Activated T-cell treated with anti-CD3 and anti-CD28 coated beads, Interleukin-2, amount 50 U/mL, for 24 hours (primary cell): ENCODE measurements around the gene HK1.
A peak's percentile ranks its signal among the peaks of the same experiment; 100 is the strongest.

Experiments
- DNase-seq: peaks from one replicate; pipeline ENCODE4 v3.0.0-alpha.2; 2020
- H3K27ac Mint-ChIP-seq: 2 replicates; pipeline ENCODE4 v1.8.0; 2020; ENCODE audit warnings: mild to moderate bottlenecking, mixed read lengths
- H3K27me3 Mint-ChIP-seq: 2 replicates; pipeline ENCODE4 v1.8.0; 2020; ENCODE audit warnings: mixed read lengths
- H3K36me3 Mint-ChIP-seq: 2 replicates; pipeline ENCODE4 v1.8.0; 2020; ENCODE audit warnings: low read depth, mixed read lengths
- H3K4me1 Mint-ChIP-seq: 2 replicates; pipeline ENCODE4 v1.8.0; 2020; ENCODE audit warnings: low read depth, mixed read lengths
- H3K4me3 Mint-ChIP-seq: 2 replicates; pipeline ENCODE4 v1.8.0; 2020; ENCODE audit warnings: mild to moderate bottlenecking, moderate library complexity, mixed read lengths
- H3K9me3 Mint-ChIP-seq: 2 replicates; pipeline ENCODE4 v1.8.0; 2020; ENCODE audit warnings: mixed read lengths

HK1 gene

DNA sequence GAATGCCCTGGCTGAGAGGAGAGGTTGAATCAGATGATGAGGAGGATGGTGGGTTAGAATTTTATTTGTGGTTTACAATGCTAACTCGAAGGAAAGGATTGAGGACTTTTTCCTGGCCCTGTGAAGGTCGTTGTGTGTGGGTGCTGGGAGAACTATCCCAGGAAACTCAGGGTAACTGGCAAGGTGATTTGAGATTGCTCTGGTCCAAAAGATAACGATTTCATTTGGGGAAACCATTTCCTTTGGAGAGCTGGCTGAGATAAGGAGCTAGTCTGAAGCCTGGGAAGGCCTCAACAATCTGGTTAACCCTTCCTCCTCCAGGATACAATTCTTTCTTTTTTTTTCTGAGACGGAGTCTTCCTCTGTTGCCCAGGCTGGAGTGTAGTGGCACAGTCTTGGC is 33.0 kb downstream of the HK1 start:
- H3K36me3 Mint-ChIP-seq, result no peaks in the 10 kb centered on the region

DNA sequence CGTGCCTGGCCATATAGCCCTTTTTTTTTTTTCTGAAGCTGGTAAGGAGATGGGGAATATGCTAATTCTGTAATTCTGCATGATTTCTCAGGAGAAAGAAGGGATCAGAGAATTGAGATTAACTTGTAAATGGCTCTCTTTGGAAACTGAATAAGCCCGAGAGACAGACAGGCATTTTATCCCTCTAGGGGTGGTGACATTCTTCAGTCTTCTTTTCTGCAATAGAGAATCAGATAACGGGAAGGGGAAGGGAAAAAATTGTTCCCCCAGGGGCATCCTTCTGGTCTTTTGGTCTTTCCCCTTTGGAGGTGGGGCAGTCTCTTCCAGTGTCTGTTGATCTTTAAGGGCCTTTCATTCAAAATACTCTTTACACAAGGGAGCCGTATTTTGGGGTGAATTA is 34.2 kb downstream of the HK1 start:
- no peak overlapping the region for H3K27ac Mint-ChIP-seq
- no peak overlapping the region for H3K4me3 Mint-ChIP-seq

More for the DNA sequence above, 33.0 kb downstream of the HK1 start:
- Mint-ChIP-seq H3K27ac (no peak overlapping the region), H3K4me3 (no peak overlapping the region), H3K4me1 (peaks cover 6% of the 10 kb centered on the region), H3K27me3 (no peaks in the 10 kb centered on the region), H3K9me3 (no peaks in the 10 kb centered on the region)
- DNase-seq, result no peak

DNA sequence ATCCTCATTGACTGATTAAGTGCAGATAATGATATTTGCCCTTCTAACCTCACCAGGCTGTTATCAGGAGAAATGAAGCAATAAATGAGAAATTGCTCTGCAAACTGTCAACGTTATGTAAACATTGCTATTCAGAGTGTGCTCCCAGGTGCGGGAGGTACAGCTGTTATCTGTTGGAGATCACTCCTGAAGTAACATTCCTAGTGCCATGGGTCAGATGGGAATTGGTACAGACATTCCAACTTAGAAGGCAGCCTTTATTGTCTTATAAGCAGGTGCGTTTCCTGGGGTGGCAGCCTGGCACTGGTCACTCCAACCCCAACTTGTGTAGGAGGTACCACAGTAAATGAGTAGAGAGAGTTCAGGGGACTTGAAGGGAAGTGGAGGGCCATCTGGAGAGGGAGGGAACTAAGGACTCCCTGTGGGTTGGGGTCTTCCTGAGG is 36.8 kb downstream of the HK1 start:
- H3K36me3 Mint-ChIP-seq, result peaks cover 12% of the 10 kb centered on the region
- H3K9me3 Mint-ChIP-seq, result no peaks in the 10 kb centered on the region
- H3K27ac Mint-ChIP-seq, result no peak overlapping the region
- no peak for DNase-seq
- peaks cover 26% of the 10 kb centered on the region for H3K4me1 Mint-ChIP-seq
- H3K4me3 Mint-ChIP-seq, result no peak overlapping the region
- no peaks in the 10 kb centered on the region for H3K27me3 Mint-ChIP-seq

More for the DNA sequence above, 34.2 kb downstream of the HK1 start:
- Mint-ChIP-seq H3K4me1 (peaks cover 16% of the 10 kb centered on the region), H3K27me3 (no peaks in the 10 kb centered on the region), H3K9me3 (no peaks in the 10 kb centered on the region), H3K36me3 (no peaks in the 10 kb centered on the region)
- DNase-seq, result no peak

DNA sequence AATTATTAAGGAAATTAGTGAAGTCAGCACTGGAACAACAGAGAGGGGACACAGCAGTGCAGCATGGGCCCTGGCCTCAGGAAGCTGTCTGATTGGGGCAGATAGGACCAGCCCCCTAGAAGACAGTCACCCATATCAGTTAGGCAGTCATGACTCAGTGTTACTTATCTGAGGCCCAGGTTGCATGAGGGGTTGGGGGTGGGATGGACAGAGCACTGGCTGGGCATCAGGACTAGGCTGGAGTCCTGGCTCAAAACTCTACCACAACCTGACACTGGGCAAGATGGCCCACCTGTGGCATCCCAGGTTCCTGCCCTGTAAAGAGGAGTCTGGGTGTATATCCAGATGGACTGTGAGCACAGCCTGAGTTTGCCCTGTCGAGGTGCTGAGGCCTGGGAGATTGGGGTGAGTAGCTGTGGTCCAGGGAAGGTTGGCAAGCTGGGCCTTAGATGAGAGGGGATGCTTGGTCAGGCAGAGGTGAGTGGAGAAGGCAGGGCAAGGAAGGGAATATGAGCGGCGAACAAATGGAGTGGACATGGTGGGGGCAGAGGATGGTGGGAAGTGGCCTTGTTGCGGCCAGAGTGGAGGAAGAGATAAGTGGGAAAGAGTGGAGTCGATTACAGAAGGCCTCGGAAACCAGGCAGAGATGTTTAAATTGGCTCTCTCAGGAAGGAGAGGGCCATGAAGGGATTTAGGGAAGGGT is 37.5 kb downstream of the HK1 start:
- DNase-seq, result no peak
- Mint-ChIP-seq H3K9me3 (no peaks in the 10 kb centered on the region), H3K36me3 (peaks cover 19% of the 10 kb centered on the region), H3K27me3 (no peaks in the 10 kb centered on the region), H3K4me3 (no peak overlapping the region), H3K27ac (no peak overlapping the region), H3K4me1 (peaks cover 33% of the 10 kb centered on the region)

DNA sequence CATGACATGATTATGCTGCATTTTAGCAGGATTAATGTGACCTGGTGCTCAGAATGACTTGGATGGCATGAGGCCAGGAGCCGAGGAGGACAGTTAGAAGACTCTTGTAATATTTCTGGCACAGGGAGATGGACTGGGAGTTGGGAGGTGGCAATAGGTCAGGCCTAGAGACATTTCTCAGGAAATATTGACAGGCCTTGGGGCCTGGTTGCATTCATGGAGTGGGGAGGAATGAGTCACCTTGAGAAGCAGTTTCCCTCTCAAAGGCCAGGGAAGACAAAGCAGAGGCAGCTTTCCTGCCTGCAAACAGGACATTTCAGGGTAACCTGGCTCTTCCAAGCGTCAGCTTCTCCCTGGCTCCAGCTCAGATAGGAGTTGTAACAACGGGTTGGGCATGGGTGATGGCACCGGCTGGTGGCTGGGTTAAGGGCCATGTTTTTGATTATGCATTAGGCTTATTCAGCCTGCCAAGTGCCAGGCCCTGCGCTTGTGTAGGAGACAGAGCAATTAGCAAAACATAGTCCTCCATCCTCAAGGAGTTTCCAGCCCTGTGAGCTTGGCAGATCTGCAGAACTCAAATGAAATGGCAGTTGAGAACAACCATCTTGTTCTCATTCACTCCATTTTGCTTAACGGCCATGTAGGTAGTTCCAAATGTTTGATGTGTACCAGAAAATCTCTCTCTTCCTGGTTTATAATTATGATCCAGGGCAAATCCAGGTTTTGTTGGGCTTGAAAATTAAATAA is 38.2 kb downstream of the HK1 start:
- DNase-seq, result no peak
- Mint-ChIP-seq H3K27ac (no peak overlapping the region), H3K36me3 (peaks cover 25% of the 10 kb centered on the region), H3K4me1 (peaks cover 40% of the 10 kb centered on the region), H3K27me3 (no peaks in the 10 kb centered on the region), H3K4me3 (no peak overlapping the region), H3K9me3 (no peaks in the 10 kb centered on the region)

DNA sequence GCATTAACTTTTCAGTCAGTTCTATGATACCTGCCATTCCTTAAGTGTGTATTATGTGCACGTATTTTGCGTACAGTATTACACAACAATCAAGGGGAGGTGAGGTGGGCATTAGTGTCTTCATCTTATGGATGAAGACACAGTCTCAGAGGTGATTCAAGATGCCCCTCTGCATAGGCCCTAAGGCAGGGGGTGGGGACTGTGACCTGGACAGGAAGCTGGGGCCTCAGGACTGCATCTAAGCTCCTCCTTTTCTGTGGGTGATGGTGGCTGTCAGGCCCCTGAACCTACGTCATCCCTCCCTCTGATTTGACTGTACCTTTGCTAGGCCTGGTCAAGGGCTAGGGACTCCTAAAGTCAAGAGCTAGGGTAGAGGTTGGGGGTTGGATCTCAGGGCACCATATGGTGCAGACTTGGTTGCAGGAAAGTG is 38.9 kb downstream of the HK1 start:
- Mint-ChIP-seq H3K9me3 (no peaks in the 10 kb centered on the region), H3K36me3 (peaks cover 32% of the 10 kb centered on the region), H3K4me3 (peak overlapping the region; percentile 99), H3K27me3 (no peaks in the 10 kb centered on the region), H3K27ac (peak overlapping the region; percentile 90), H3K4me1 (peaks cover 47% of the 10 kb centered on the region)
- DNase-seq, result no peak

DNA sequence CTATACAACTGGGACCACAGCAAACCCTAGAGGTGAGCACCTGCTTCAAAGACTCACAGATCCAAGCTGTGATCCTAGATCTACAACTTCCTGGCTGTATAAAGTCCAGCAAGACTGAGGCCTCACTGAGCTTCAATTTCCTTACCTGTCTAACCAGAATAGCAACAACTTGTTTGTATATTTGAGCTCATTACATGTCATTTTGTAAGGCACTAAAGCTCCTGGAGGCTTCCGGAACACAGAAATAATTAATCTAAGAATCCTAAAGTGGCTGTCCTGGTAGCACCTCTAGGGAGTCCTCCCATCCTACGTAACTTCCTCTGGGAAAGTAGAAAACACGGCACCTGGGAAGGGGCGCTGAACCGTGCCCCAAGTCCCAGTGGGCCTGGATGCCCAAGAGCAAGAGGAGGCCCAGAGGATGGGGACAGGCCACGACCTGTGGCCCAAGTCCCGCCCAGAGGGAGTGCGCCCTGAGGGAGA is 39.4 kb downstream of the HK1 start:
- Mint-ChIP-seq H3K9me3 (no peaks in the 10 kb centered on the region), H3K36me3 (peaks cover 33% of the 10 kb centered on the region), H3K4me3 (peak overlapping the region; percentile 99), H3K4me1 (peaks cover 49% of the 10 kb centered on the region), H3K27me3 (no peaks in the 10 kb centered on the region), H3K27ac (peak overlapping the region; percentile 90)
- no peak for DNase-seq

DNA sequence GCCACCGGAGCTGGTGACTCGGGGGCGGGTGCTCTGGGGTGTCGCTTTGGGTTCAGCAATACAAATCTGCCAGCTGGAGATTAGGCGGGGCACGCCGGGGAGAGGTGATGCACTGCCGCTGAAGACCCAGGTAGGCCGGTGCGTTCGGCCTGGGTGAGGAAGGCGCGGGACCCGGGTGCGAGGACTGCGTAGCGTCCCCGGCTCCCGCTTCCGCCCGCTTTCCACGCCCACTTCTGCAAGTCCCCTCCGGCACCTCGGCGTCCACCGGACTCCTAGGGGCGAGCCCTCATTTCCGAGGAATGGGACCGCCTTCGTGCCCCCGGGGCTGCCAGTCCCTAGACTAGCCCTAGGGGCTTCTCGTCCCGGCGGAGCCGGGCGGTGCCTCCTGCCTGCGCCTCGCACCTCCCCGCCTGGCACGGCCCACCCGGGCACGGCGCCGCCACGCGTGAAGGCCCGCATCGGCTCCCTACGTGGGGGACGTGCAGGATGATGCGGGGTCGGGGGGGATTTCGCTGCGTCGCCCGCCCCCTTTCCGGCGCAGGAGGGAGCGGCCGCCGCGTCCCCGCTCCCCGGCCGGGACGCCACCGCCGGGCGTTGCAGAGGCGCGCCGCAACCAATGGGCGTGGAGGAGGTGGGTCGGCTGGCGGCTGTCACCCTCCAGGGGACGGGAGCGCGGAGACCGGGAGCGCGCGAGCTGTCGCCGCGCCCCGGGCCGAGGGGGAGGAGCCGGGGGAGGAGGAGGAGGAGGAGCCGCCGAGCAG is 40.0 kb downstream of the HK1 start:
- Mint-ChIP-seq H3K36me3 (peaks cover 38% of the 10 kb centered on the region), H3K4me1 (peaks cover 54% of the 10 kb centered on the region)

DNA sequence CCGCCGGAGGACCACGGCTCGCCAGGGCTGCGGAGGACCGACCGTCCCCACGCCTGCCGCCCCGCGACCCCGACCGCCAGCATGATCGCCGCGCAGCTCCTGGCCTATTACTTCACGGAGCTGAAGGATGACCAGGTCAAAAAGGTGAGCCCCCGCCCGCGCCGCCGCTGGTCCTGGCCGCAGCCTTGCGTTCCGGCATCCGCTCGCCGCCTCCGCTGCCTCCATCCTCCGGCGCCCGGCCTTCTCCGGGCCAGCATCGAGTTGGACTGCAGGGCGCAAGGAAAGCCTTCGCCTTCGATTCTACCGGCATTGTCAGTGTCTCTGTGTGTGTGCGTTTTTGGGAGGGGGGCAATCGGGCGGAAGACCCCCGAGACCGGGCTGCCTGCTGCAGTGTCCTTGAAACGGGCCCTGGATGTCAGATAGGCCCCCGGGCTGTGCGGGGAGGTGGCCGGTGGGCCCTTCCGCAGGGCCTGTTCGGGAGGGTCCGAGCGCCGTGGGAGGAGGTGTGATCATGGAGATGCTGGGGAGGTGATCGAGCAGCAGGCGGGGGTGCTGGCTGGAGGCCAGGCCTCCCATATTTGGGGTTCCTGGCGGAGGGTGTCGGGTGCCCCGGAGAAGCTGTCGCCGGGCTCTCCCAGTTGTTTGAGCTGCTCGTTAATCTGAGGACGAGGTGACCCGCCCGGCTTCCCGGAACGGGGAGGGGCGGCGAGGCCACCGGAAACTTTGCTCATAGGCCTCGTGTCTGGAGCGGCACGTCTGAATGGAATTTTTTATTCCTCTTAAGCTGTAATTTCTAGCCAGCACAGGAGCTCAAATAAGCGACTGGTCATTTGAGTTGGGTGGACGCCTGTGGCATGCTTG is 40.8 kb downstream of the HK1 start:
- peaks cover 62% of the 10 kb centered on the region for H3K4me1 Mint-ChIP-seq

More for the DNA sequence above, 40.0 kb downstream of the HK1 start:
- DNase-seq, result peak; percentile 95
- no peaks in the 10 kb centered on the region for H3K9me3 Mint-ChIP-seq
- peak overlapping the region; percentile 99 for H3K27ac Mint-ChIP-seq
- peak overlapping the region; percentile 99 for H3K4me3 Mint-ChIP-seq
- no peaks in the 10 kb centered on the region for H3K27me3 Mint-ChIP-seq

DNA sequence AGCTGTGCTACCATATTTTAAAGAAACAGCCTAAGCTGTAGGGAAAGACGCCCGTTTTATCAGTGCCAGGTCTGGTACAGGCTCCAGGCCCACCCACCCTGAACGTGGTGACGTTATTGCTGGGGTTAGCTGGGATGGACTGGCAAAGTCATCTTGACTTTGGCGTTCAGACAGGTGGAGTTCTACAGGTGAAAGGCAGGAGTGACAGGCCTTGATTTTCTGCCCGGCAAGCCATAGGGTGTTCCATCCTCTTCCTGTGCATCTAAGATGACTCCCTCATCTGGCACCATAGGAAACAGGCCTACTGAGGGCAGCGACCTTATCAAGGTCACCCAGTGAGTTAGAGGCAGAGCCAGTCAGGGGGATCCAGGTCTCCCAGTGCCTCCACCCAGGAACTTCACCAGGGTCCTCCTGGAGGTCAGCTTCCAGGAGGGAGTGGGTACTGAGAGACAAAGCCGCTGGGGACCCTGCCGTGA is 41.6 kb downstream of the HK1 start:
- Mint-ChIP-seq H3K27me3 (no peaks in the 10 kb centered on the region), H3K36me3 (peaks cover 42% of the 10 kb centered on the region), H3K4me1 (peaks cover 67% of the 10 kb centered on the region), H3K27ac (peak overlapping the region; percentile 99), H3K9me3 (no peaks in the 10 kb centered on the region), H3K4me3 (peak overlapping the region; percentile 99)
- no peak for DNase-seq

More for the DNA sequence above, 40.8 kb downstream of the HK1 start:
- peak; percentile 84 for DNase-seq
- Mint-ChIP-seq H3K36me3 (peaks cover 39% of the 10 kb centered on the region), H3K27me3 (no peaks in the 10 kb centered on the region), H3K4me3 (peak overlapping the region; percentile 99), H3K9me3 (no peaks in the 10 kb centered on the region), H3K27ac (peak overlapping the region; percentile 99)

DNA sequence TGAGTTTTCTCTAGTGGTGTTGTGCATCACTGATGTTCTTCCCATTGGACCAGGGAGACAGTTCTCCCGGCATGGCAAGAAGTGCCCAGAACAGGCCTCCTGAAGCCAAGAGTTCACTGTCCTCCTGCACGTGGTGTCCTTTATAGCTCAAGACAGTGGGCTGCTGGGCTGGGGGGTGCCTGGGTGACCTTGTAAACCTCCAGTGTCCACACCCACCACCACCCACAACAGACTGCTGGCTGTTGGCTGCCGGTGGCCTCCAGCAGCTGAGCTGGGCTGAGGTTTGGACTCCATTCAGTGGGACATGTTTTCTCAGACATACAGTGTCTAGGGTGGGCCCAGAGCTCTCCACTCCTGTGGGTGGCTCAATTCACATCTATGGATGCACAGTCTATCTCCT is 42.2 kb downstream of the HK1 start:
- Mint-ChIP-seq H3K27ac (peak overlapping the region; percentile 99), H3K27me3 (no peaks in the 10 kb centered on the region), H3K4me1 (peaks cover 67% of the 10 kb centered on the region), H3K9me3 (no peaks in the 10 kb centered on the region), H3K4me3 (peak overlapping the region; percentile 99), H3K36me3 (peaks cover 42% of the 10 kb centered on the region)
- no peak for DNase-seq

DNA sequence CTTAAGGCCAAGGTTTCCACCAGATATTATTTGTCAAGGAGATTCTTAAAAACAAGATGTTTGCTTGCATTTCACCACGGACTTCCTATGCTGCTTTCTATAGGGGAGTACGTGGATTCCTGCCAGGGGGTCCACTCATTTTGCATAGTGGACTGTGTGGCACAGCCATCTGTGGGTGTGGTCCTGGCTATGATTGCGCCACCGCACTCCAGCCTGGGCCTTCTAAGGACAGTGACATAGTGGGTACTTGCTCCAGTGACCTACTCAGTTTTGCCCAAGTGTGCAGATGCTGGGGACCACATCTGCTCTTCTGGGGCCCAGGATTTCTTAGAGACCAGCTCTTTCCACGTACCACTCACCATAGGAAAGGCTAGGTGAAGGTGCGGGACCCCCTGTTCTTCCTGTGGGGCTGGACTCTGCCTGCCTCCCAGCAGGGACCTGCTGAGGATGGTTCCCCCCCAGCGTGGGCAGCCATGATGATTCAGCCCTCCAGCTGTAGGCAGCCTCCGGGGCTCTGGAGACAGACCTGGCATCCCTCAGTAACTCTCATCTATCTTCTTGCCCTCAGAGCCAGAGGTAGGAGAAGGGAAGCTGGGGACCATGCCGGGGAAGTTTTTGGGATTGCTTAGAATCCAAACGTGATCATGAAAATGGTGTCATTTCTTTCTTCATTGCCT is 42.9 kb downstream of the HK1 start:
- no peak for DNase-seq
- Mint-ChIP-seq H3K4me1 (peaks cover 69% of the 10 kb centered on the region), H3K9me3 (no peaks in the 10 kb centered on the region), H3K27ac (peak overlapping the region; percentile 99), H3K4me3 (peak overlapping the region; percentile 99), H3K27me3 (no peaks in the 10 kb centered on the region), H3K36me3 (peaks cover 44% of the 10 kb centered on the region)

DNA sequence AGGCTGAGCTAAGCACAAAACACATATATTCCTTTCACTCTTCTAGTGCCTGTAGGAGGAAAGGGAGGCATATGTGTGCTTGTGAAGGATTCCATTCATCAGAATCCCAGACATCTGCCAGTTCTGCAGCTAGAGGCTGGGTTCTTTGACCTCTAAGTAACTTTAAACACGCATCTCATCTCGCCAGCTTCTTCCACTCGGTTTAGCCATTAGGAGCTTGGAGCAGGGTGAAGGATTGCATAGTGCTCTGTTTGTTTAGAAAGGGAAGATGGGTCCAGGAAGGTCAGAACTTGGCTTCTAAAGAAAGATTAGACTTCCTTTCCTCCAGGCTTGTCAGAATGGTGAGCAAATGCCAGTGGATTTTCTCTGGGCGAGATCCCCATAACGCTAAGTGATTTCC is 43.6 kb downstream of the HK1 start:
- peaks cover 68% of the 10 kb centered on the region for H3K4me1 Mint-ChIP-seq
- H3K27me3 Mint-ChIP-seq, result no peaks in the 10 kb centered on the region
- H3K27ac Mint-ChIP-seq, result peak overlapping the region; percentile 99
- H3K36me3 Mint-ChIP-seq, result peaks cover 45% of the 10 kb centered on the region
- no peak for DNase-seq
- peak overlapping the region; percentile 99 for H3K4me3 Mint-ChIP-seq
- H3K9me3 Mint-ChIP-seq, result no peaks in the 10 kb centered on the region
